HG02763 (cell line): ENCODE data around the gene SLC43A2.
A peak's percentile ranks its signal among the peaks of the same experiment; 100 is the strongest.

Source experiments
- ATAC-seq: cut with Tn5 transposase; IDR thresholded peaks from one replicate; pipeline ENCODE4 v1.9.1; 2021; ENCODE audit warnings: mild to moderate bottlenecking, moderate library complexity; ENCODE audit not compliant: unreplicated experiment

Gene SLC43A2

DNA sequence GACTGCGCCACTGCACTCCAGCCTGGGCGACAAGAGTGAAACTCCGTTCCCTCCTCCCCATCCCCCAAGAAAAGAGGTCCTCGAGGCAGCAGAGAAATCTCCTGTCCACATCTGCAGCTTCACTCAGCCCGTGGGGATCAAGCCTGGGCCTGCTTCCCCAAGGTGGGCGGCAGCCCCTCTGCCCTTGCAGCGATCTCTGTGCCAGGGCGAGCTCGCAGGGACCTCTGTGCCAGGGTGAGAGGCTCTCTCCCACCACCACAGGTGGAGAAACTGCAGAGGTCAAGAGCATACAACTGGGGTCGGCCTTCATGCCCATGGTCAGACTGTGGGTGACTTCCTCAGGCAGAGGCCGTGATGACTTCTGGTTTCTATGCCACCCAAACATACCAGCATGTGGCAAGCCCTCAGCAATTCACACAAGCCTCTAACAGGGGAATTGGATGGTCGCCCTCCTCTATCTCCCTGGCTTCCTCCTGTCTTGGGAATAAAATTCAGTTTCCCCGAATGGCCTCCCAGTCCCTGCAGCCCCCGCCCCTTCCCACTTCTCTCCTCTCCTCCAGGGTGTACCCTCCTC is 5.5 kb downstream of the SLC43A2 start:
- no peak for ATAC-seq

- ATAC-seq: no peak
These were observed 7.2 kb downstream of the SLC43A2 start for GRCh38 chr17:1621273-1621954.

GRCh38 chr17:1620486-1620885 is 8.1 kb downstream of the SLC43A2 start:
- no peak for ATAC-seq

- ATAC-seq: no peak
These were observed 10.9 kb downstream of the SLC43A2 start for GRCh38 chr17:1617620-1618174.

DNA sequence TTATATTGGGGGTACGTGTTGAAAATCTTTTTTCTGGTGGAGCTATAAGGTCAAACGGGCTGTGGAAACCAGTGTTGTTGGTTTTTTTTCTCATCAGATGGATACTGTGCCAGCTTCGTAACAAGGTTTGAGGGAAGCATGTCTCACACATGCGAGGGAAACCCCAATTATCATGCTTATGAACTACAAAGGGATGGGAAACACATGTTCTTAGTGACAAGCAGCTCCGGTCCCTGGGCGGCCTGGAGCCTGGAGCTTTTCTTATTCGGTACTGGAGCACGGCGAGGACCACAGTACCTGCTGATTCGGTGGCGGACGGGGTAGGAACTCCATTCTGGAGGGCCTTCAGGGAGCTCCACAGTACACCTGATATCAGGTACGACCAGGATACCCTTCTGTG is 12.5 kb downstream of the SLC43A2 start:
- ATAC-seq: no peak

- ATAC-seq: no peak
These were observed 16.2 kb downstream of the SLC43A2 start for GRCh38 chr17:1612400-1612799.

GRCh38 chr17:1611715-1612114 is 16.9 kb downstream of the SLC43A2 start:
- ATAC-seq: no peak

GRCh38 chr17:1608676-1609075 is 20.0 kb downstream of the SLC43A2 start:
- no peak for ATAC-seq

DNA sequence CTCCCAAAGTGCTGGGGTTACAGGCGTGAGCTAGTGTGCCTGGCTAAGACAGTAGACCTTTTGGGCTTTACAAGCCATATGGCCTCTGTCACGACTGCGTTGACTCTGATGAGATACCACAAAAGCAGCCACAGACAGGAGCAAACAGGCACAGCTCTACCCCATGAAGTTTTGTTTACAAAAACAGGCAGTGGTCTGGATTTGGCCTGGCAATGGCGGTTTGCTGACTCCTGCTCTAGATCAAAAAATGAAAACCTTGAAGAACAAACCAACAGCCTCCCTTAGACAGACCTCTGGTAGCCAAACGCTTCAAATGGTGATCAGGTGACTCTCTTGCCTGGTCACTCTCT is 20.7 kb downstream of the SLC43A2 start:
- ATAC-seq: no peak

DNA sequence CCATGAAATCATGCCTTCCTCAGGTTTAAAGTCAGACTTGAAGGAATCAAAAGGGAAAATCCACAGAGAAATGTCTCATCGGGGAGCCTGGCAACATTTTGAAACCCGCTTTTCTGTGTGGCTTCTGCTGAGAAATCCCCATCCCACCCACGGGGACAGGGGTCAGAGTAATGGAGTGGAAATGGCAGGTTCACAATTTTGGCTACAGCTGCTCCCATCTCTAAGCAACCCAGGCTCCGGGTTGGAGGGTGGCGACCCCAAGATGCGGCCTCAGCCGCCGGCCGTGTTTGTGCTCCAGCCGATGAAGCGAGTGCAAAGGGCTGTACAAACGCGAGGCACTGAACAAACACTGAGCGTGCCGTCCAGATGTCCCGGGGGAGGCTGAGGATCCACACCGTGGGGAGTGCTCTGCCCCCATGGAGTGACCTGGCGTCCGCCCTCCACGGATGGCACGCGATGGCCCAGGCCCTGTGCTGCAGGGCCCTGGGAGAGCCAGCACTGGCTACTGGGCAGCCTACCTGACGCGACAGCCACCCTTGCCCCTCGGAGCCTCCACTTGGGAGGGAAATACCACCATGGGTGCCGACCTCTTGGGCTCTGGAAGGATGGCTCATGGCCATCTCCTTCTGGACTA is 22.2 kb downstream of the SLC43A2 start:
- no peak for ATAC-seq

DNA sequence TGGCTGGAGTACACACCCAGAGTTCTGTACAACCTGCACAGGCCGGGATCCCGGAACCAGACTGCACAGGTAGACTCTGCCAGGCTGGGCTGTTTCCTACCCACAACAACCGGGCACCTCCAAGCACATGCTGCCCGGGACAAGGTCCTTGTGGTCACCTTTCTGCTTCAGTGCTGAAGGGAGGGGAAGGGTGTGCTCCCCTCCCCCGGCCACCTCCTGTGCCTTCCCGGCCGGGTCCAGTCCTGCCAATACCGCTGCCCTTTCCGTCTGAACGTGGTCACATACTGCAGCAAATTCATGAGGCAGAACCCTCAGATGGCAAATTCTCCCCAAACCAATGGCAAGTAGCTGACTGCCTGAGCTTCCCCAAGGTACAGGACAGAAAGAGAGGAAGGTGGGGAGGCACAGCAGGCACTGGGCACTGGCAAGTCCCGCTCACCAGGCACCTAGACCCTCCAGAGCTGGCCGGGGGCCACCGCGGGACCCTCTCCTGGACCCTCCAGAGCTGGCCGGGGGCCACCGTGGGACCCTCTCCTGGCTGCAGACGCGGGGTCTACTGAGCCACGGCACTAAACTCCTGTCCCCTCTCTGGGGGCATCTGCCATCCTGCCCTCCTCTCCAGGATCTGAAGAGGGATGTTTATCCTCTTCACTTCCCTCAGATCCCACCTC is 22.8 kb downstream of the SLC43A2 start:
- ATAC-seq: no peak

DNA sequence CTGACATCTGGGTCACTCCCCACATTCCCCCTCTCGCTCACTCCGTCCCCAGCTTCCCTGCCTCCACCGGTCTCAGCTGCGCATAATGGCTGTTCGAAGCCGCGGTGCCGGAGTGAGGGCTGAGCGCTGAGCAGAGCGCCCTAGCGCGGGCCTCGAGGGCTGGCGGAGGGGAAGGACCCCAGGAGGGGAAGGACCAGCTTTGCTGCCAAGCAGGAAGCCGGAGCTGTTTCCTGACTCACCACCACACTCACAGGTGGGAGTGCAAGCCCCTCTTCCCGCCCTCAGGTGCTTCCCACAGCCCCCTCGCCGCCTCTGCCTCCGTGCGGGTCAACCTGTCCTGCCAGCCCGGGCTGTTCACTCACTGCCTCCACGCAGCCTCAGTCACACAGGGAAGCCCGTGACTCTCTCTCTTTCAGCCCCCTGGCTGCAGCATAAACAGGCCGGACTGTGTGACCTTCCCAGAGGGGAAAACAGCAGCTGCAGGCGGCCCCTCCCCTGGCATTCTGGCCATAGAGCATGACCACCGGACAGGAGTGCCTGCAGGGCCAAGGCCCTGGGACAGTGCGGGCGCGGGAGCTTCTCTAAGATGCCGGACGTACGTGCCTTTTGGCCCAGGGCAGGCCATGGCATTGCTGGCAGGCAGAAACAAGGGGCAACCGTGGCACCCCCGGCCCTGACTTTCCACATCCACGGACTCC is 23.7 kb downstream of the SLC43A2 start:
- ATAC-seq: no peak

GRCh38 chr17:1601571-1601970 is 27.1 kb downstream of the SLC43A2 start:
- ATAC-seq: no peak

DNA sequence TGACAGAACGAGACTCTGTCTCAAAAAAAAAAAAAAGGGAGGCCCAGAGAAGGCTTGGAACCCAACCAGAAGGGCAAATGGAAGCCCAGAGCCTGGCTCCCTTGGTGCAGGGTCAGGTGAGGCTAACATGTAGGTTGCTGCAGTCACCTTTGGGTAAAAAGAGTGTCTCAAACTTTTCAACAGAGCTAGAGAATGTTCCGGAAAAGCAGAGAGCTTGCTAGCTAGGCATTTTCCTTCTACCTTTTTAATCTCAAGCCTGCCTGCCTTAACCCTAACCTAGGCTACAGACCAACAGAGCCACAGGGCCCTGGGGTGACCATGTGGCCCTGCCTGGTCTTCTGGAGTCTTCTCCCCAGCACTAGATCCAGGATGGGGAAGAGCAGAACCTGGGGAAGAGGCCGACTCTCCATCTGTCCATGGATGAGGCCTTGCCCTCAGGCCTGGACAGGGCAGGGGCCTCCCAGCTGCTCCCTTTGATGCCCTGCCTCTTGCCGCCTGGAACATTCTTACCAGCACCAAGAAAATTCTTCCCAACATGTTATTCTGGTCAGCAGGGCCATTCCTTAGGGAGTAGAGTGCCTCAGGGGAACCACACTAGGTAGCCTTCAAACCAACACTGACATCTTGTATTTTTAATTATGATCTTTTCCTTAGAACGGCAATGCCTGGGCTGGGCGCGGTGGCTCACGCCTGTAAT is 30.1 kb downstream of the SLC43A2 start:
- no peak for ATAC-seq

- no peak for ATAC-seq
These were observed 30.7 kb downstream of the SLC43A2 start for GRCh38 chr17:1597861-1598342.

DNA sequence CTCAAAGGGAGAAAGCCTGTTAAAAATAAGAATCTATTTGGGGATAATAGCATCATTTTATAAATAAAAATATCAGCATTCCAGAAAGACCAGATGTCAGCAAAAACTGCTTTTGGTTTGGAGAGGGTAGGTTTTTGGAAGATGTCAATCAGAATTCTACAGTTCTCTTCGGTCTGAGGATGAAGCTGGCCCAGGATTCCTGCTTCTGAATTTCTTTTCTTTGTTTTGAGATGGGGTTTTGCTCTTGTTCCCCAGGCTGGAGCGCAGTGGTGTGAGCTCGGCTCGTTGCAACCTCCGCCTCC is 35.1 kb downstream of the SLC43A2 start:
- no peak for ATAC-seq

GRCh38 chr17:1592751-1593629 is 35.6 kb downstream of the SLC43A2 start:
- peak; percentile 72 for ATAC-seq

DNA sequence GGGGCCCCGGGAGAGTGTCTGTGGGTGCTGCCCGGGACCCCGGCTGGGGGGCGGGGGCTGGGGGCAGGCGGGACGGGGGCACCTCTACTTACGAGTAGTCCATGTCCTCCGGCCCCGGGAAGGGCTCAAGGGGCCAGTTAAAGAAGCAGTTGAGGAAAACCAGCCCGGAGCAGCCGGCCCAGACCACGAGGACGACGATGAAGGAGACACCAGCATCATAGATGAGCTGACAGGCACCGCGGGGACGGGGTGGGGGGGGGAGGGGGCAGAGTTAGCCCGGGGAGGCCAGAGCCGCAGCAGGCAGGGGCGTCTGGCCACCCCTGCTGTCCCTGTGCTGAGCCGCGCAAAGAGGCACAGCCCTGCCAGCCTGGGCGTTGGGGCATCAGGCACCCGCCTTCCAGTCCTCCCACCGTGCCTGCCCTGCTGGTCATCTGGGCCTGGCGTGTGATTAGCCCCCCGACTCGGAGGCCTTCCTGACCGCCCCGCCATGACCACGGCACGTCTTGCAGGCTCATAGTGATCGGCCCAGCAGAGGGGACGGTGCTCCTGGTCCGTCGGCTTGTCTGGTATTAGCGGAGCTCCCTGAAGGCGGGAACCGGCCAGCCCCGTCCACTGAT is 37.1 kb downstream of the SLC43A2 start:
- ATAC-seq: no peak
